DND-41 (cell line): ENCODE data around the gene ZSCAN1.

Source experiments
- ATAC-seq: fragments of 200-7000 bp; cut with Tn5 transposase; 3 replicates; pipeline ENCODE4 v1.9.1; 2021; ENCODE audit warnings: low read depth; ENCODE audit not compliant: insufficient read depth
- DNase-seq: peaks from one replicate; pipeline ENCODE4 v3.0.0-alpha.2; 2020
- H2AFZ ChIP-seq: 2 replicates; pipeline ENCODE4 v1.6.0; 2012; ENCODE audit warnings: low read depth, low read length
- H3K27ac ChIP-seq: 2 replicates; pipeline ENCODE4 v1.5.1; 2012; ENCODE audit warnings: low read length, inconsistent platforms
- H3K27me3 ChIP-seq: fragments of 200-600 bp; sonication (generic); 2 replicates; pipeline ENCODE4 v1.6.0; 2012; ENCODE audit warnings: low read length, mild to moderate bottlenecking, inconsistent platforms; ENCODE audit not compliant: insufficient read depth, poor library complexity
- H3K36me3 ChIP-seq: 2 replicates; pipeline ENCODE4 v1.5.1; 2012; ENCODE audit warnings: low read length, inconsistent platforms; ENCODE audit not compliant: insufficient read depth
- H3K4me1 ChIP-seq: 2 replicates; pipeline ENCODE4 v1.5.1; 2012; ENCODE audit warnings: mild to moderate bottlenecking, low read length; ENCODE audit not compliant: insufficient read depth
- H3K4me2 ChIP-seq: 2 replicates; pipeline ENCODE4 v1.6.0; 2012; ENCODE audit warnings: mild to moderate bottlenecking, moderate library complexity, low read length, inconsistent platforms; ENCODE audit not compliant: insufficient read depth
- H3K4me3 ChIP-seq, 2 experiments: fragments of 200-600 bp in 1 of 2; shearing (Covaris generic) in 1 of 2; 2 replicates each; pipeline ENCODE4 v1.5.1; 2012 to 2016; ENCODE audit warnings: inconsistent platforms in 2 of 2, low read length in 2 of 2, mild to moderate bottlenecking in 2 of 2, low read depth in 1 of 2, moderate library complexity in 1 of 2
- H3K79me2 ChIP-seq: 2 replicates; pipeline ENCODE4 v1.6.0; 2012; ENCODE audit warnings: low read length, inconsistent platforms; ENCODE audit not compliant: insufficient read depth
- H3K9ac ChIP-seq: 2 replicates; pipeline ENCODE4 v1.6.0; 2012; ENCODE audit warnings: low read depth, mild to moderate bottlenecking, inconsistent platforms, low read length, moderate library complexity
- H3K9me3 ChIP-seq: 2 replicates; pipeline ENCODE4 v1.5.1; 2012; ENCODE audit warnings: low read length, moderate library complexity, mild to moderate bottlenecking, inconsistent platforms; ENCODE audit not compliant: insufficient read depth, severe bottlenecking
- H4K20me1 ChIP-seq: 2 replicates; pipeline ENCODE4 v1.6.0; 2012; ENCODE audit warnings: low read length; ENCODE audit not compliant: insufficient read depth
- CTCF ChIP-seq: IDR thresholded peaks from 2 replicates; pipeline ENCODE4 v1.5.1; 2012; ENCODE audit warnings: borderline replicate concordance, low read length, moderate library complexity, mild to moderate bottlenecking; ENCODE audit not compliant: poor library complexity, severe bottlenecking; ENCODE audit errors: extremely low read depth
- EZH2 ChIP-seq: IDR thresholded peaks from 3 replicates; pipeline ENCODE4 v1.6.1; 2012; ENCODE audit warnings: borderline replicate concordance, low read depth, mild to moderate bottlenecking, moderate library complexity, low read length, inconsistent platforms; ENCODE audit not compliant: severe bottlenecking

Gene ZSCAN1

GRCh38 chr19:58063712-58064111, 29.9 kb downstream of the ZSCAN1 start:
- Histone ChIP-seq H3K27me3 (no peaks in the 10 kb centered on the region), H3K4me1 (peaks cover 13% of the 10 kb centered on the region), H3K9ac (no peak overlapping the region), H3K79me2 (peaks cover 10% of the 10 kb centered on the region), H3K4me3 (no peak overlapping the region), H3K4me2 (no peak overlapping the region), H2AFZ (no peak overlapping the region), H3K36me3 (peaks cover 77% of the 10 kb centered on the region), H4K20me1 (no peaks in the 10 kb centered on the region), H3K27ac (no peak overlapping the region), H3K9me3 (peaks cover 53% of the 10 kb centered on the region)
- DNase-seq (no peak), ATAC-seq (no peak)
- TF ChIP-seq CTCF (no peak), EZH2 (no peak)

- DNase-seq (no peak), ATAC-seq (no peak)
- Histone ChIP-seq H3K9me3 (peaks cover 71% of the 10 kb centered on the region), H3K27ac (no peak overlapping the region), H3K79me2 (no peaks in the 10 kb centered on the region), H3K27me3 (no peaks in the 10 kb centered on the region), H4K20me1 (no peaks in the 10 kb centered on the region), H3K9ac (no peak overlapping the region), H3K4me3 (no peak overlapping the region), H3K36me3 (peaks cover 57% of the 10 kb centered on the region), H2AFZ (no peak overlapping the region), H3K4me2 (no peak overlapping the region), H3K4me1 (no peaks in the 10 kb centered on the region)
- no peak for TF ChIP-seq EZH2
- TF ChIP-seq CTCF, result no peak
These were observed 33.6 kb downstream of the ZSCAN1 start for GRCh38 chr19:58067240-58067912.

- Histone ChIP-seq H2AFZ (no peak overlapping the region), H4K20me1 (no peaks in the 10 kb centered on the region), H3K4me3 (no peak overlapping the region), H3K27ac (no peak overlapping the region), H3K4me1 (no peaks in the 10 kb centered on the region), H3K79me2 (no peaks in the 10 kb centered on the region), H3K4me2 (no peak overlapping the region), H3K36me3 (peaks cover 13% of the 10 kb centered on the region), H3K27me3 (no peaks in the 10 kb centered on the region), H3K9ac (no peak overlapping the region), H3K9me3 (peaks cover 17% of the 10 kb centered on the region)
- TF ChIP-seq CTCF (no peak), EZH2 (no peak)
- ATAC-seq (no peak), DNase-seq (no peak)
These were observed 46.0 kb downstream of the ZSCAN1 start for GRCh38 chr19:58079792-58080191.
